Measurements from ENCODE around the gene EIF4A3.

DNA sequence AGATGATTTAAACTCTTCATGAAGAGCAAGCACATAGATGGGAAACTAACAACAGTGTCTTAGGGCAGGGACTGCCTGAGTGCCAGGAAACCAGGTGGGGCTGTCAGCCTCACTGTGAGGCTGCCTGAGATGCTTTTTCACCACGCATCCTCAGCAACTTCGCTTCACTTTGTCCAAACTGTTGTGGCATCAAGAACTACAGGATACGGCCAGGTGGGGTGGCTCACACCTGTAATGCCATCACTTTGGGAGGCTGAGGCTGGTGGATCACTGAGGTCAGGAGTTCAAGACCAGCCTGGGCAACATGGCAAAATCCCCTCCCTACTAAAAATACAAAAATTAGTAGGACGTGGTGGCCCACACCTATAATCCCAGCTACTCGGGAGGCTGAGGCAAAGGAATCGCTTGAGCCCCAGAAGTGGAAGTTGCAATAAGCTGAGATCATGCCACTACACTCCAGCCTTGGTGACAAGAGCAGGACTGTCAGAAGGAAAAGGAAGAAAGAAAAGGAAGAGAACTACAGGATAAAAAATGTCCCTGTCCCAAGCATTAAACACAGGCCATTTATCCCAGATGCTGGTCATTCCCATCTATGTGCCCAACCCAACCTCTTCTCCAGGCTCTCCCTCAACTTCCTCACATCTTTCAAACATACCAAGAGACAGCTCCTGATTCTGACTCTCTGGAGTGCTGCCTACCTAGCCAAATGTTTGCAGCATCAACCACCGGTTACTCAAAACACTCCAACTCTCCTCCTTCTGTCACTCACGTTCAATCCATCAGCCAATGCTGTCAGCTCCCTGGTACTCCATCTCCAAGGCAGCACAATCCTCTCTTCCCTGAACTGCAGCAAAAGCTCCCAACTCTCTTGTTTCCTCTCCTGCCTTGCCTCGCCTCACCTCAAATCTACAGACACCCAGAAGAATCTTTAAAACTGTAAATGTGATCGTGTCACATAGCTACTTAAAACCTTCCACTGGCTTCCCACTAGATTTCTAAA is 1.6 kb downstream of the EIF4A3 start:
- TF ChIP-seq ZNF416 (CRISPR knock-in tag; IDR thresholded peaks at IDR 0.05) (no peak), SP1 (CRISPR knock-in tag; conservative IDR thresholded peaks at IDR 0.05) (no peak), NR3C1 (CRISPR knock-in tag; conservative IDR thresholded peaks at IDR 0.05; ENCODE audit: low read depth) (no peak), ZNF396 (CRISPR knock-in tag; IDR thresholded peaks at IDR 0.05; ENCODE audit: borderline replicate concordance) (no peak), FOXP1 (CRISPR knock-in tag; IDR thresholded peaks at IDR 0.05; ENCODE audit: borderline replicate concordance) (no peak)
- TF ChIP-seq, protein P1, sequence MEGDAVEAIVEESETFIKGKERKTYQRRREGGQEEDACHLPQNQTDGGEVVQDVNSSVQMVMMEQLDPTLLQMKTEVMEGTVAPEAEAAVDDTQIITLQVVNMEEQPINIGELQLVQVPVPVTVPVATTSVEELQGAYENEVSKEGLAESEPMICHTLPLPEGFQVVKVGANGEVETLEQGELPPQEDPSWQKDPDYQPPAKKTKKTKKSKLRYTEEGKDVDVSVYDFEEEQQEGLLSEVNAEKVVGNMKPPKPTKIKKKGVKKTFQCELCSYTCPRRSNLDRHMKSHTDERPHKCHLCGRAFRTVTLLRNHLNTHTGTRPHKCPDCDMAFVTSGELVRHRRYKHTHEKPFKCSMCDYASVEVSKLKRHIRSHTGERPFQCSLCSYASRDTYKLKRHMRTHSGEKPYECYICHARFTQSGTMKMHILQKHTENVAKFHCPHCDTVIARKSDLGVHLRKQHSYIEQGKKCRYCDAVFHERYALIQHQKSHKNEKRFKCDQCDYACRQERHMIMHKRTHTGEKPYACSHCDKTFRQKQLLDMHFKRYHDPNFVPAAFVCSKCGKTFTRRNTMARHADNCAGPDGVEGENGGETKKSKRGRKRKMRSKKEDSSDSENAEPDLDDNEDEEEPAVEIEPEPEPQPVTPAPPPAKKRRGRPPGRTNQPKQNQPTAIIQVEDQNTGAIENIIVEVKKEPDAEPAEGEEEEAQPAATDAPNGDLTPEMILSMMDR (IDR thresholded peaks at IDR 0.05): no peak
- TF ChIP-seq, protein P2, sequence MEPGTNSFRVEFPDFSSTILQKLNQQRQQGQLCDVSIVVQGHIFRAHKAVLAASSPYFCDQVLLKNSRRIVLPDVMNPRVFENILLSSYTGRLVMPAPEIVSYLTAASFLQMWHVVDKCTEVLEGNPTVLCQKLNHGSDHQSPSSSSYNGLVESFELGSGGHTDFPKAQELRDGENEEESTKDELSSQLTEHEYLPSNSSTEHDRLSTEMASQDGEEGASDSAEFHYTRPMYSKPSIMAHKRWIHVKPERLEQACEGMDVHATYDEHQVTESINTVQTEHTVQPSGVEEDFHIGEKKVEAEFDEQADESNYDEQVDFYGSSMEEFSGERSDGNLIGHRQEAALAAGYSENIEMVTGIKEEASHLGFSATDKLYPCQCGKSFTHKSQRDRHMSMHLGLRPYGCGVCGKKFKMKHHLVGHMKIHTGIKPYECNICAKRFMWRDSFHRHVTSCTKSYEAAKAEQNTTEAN (CRISPR knock-in tag; IDR thresholded peaks at IDR 0.05): no peak
- TF ChIP-seq, protein P3, sequence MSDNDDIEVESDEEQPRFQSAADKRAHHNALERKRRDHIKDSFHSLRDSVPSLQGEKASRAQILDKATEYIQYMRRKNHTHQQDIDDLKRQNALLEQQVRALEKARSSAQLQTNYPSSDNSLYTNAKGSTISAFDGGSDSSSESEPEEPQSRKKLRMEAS (CRISPR knock-in tag; IDR thresholded peaks at IDR 0.05): no peak
- TF ChIP-seq, protein P4, sequence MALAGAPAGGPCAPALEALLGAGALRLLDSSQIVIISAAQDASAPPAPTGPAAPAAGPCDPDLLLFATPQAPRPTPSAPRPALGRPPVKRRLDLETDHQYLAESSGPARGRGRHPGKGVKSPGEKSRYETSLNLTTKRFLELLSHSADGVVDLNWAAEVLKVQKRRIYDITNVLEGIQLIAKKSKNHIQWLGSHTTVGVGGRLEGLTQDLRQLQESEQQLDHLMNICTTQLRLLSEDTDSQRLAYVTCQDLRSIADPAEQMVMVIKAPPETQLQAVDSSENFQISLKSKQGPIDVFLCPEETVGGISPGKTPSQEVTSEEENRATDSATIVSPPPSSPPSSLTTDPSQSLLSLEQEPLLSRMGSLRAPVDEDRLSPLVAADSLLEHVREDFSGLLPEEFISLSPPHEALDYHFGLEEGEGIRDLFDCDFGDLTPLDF (CRISPR knock-in tag; IDR thresholded peaks at IDR 0.05): no peak
